ENCODE data around the gene GOT2.
"Not testable (repeated sequence)": the region's sequence is repeated elsewhere in the genome, so short reads cannot be mapped to it uniquely, and the experiment has no call there.

GOT2 gene

GRCh38 chr16:58733671-58734458, at the start of gene GOT2:
TSS of gene GOT2 (minus strand) at chr16:58734316. CDS start at chr16:58734228, 88 bp downstream.
- peak; percentile 95 for DNase-seq (ENCODE audit: low spot score)

- not testable (repeated sequence) for DNase-seq (ENCODE audit: low spot score)
These were observed 45.2 kb upstream of the GOT2 start for GRCh38 chr16:58779291-58779690.

GRCh38 chr16:58773870-58774269, 39.8 kb upstream of the GOT2 start:
- no peak for DNase-seq (ENCODE audit: low spot score)

GRCh38 chr16:58768145-58768544, 34.0 kb upstream of the GOT2 start:
- DNase-seq (ENCODE audit: low spot score), result no peak

- no peak for DNase-seq (ENCODE audit: low spot score)
These were observed 33.5 kb upstream of the GOT2 start for GRCh38 chr16:58767581-58767980.

DNA sequence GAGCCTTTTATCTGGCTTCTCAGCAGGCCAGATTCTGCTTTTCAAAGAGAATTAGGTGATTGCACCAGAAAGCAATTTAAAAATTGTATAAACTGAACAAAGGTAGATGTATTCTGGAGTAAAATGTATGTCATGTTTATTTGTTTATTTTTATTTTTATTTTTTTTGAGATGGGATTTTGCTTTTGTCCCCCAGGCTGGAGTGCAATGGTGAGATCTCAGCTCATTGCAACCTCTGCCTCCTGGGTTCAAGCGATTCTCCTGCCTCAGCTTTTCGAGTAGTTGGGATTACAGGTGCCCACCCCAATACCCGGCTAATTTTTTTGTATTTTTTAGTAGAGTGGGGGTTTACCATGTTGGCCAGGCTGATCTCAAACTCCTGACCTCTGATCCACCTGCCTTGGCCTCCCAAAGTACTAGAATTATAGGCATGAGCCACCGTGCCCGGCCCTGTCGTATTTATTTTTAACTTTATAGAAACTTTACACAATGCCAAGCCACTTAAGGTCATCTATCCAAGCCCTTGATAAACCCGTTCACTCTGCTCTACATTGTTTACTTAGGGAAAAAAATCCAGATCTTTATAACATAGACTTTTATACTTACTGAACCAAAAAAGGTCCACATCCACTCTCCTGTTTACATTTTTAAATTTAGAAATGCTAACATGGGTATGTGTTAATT, 22.7 kb upstream of the GOT2 start:
- DNase-seq (ENCODE audit: low spot score), result no peak

- DNase-seq (ENCODE audit: low spot score), result peak; percentile 77
These were observed 22.0 kb upstream of the GOT2 start for GRCh38 chr16:58755989-58756649.

GRCh38 chr16:58753711-58754134, 19.6 kb upstream of the GOT2 start:
- no peak for DNase-seq (ENCODE audit: low spot score)

DNA sequence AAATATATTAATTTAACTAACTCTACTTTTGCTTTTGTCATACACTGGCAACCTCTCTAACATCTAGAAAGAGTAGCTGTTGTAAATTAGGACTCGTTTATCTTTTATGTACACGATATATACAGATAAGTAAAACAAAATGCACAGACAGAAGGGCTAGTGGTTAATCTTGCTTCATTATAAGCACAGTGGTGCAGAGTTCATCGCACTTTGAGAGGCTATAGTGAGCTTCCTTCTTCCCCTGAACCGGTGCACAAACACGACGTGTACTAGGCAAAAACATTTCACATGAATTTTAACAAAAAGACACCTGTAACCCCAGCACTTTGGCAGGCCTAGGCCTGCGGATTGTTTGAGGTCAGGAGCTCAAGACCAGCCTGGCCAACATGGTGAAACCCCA, 10.4 kb upstream of the GOT2 start:
- DNase-seq (ENCODE audit: low spot score), result no peak

- no peak for DNase-seq (ENCODE audit: low spot score)
These were observed 7.9 kb upstream of the GOT2 start for GRCh38 chr16:58741976-58742375.

DNA sequence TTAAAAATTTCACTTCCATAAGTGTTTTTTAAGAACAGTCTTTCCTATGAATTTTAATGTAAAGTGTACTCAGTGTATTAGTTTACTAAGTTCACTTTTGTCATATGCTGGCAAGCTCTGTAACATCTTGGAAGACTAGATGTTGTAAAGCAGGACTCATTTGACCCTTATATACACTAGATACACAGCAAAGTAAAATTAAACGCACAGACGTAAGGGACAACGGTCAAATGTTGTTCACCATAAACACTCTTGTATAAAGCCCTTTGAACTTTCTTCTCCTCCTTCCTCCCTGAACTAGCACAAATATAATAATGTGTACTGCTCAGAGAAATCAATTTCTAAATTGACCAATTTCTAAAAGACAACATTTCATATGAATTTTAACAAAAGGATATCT, 7.0 kb upstream of the GOT2 start:
- DNase-seq (ENCODE audit: low spot score), result no peak

DNA sequence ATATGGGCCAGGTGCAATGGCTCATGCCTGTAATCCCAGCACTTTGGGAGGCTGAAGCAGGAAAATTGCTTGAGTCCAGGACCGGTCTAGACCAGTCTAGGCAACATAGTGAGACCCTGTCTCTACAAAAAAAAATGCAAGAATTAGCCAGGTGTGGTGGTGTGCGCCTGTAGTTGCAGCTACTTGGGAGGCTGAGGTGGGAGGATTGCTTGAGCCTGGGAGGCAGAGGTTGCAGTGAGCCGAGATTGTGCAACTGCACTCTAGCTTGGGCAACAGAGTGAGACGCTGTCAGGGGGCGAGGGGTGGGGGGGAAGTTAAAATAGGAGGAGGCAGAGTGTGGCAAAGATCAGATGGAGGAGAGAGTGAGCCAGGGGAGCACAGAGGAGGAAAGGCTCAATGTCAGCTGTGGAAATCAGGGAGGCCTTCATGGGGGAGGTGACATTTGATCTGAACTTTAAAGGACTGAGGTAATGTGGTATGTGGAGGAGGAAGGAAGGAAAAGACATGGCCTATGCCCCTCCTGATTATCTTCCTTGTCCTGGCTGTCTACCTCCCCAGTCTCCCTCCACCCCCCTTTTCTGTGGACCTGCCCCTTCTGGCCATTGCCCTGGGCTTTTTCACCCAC, 4.7 kb upstream of the GOT2 start:
- DNase-seq (ENCODE audit: low spot score), result no peak

- DNase-seq (ENCODE audit: low spot score), result not testable (repeated sequence)
These were observed 2.2 kb upstream of the GOT2 start for GRCh38 chr16:58736341-58736740.

DNA sequence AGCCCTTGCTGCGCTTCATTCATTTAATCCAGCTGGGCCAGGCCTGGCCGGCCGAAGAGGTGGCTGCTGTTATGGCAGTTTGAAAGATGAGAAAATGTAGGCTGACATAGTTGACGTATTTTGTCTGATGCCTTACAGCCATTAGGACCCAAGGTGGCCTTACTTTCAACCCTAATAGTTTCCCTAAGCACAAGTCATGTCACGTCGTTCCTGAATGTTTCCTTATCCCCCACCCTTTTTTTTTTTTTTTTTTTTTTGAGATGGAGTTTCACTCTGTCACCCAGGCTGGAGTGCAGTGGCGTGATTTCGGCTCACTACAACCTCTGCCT, 307 bp upstream of the GOT2 start:
- DNase-seq (ENCODE audit: low spot score), result no peak

DNA sequence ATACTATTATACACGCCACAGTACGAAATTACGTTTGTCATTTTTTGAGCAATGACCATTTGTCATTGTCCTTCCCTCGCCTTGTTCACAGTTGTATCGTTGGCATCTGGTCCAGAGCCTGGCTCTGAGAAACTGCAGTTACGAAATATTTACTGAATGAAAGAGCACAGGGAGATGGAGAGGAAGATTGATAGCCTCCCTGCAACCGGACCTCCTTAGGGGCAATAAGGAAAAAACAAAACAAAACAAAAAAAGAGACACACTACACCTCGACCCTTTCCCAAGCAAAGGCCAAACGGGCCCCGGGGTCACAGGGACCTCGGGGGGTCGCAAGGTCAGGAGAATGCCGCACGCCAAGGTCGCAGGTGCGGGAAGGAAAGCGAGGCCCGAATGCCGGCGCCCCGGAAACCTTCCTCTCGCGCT, 857 bp downstream of the GOT2 start:
- DNase-seq (ENCODE audit: low spot score), result peak; percentile 39

DNA sequence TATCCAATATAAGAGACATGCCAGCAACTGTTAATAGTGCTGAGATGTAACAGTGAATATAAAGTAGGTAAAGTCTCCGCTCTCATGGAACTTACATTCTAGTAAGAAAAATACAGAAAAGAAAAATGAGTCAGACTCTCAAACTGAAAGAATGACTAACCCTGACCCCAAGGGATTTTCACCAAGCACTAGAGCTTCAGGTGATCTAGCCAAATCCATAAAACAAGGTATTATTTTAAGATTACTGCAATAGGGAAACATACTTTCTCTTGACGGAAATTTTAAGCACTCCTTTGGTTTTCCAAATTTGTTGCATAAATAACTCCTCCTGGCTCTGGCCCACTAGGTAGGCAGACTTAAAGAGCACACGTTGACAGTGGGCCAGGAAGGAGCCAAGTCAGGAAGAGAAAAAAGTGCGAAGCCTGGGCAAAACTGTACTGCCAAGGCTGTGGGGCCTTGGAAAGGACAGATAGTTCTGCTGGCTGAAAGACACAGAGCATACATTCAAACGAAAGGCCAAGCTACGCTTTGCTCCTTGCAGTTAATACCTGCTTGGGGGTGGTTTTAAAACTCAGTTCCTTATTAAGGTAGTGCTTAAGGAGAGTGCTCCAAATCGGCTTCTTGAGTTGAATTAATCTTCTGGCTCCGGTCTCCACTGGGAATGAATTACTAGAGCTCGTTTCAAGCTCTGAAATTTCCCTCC, 1.4 kb downstream of the GOT2 start:
- peak; percentile 17 for DNase-seq (ENCODE audit: low spot score)

DNA sequence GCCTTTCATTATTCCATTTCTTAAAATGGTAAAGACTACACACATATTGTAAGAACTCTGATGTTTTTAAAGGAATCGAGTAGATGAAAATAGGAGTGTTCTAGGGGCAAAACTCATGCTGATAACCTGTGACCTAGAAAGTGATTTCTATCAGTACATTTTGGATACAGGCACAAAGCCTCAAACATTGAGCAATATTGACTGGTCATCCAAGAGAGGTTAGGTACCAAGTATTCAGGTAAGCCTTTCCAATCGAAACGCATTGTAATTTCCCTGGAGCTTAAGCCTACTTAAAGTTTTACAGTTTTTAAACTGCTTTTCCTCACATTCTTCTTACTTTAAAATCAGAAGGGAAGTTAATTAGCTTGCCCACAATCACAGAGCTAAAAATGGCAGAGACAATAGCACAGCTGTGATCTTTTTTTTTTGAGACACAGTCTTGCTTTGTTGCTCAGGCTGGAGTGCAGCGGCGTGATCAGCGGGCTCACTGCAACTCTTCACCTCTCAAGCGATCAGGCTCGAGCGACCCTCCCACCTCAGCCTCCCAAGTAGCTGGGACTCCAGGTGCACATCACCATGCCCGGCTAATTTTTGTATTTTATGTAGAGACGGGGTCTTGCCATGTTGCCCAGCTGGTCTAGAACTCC, 3.3 kb downstream of the GOT2 start:
- no peak for DNase-seq (ENCODE audit: low spot score)

- DNase-seq (ENCODE audit: low spot score), result no peak
These were observed 6.1 kb downstream of the GOT2 start for GRCh38 chr16:58727796-58728568.

- DNase-seq (ENCODE audit: low spot score), result no peak
These were observed 6.9 kb downstream of the GOT2 start for GRCh38 chr16:58727028-58727781.

DNA sequence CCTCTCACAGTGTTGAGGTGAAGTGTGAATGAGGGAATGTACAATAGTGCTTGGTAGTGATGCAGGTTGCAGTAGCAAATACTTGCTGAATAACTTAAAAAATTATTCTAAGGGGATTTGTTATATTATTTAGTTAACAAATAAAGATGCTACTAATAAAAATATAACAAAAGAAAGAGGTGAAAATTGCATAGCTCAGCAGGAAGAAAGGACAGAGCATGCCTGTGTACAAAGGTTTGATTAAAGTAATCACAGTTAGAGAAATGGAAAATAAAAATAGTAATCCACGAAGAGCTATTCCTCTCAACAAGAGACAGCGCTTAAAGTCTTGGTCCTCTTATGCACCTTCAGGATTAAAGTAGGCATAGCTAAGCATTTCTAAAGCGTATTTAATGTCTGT, 11.0 kb downstream of the GOT2 start:
- no peak for DNase-seq (ENCODE audit: low spot score)
